HG03095 (cell line): Measurements from ENCODE around the gene AP4S1.
"Not testable (repeated sequence)": the region's sequence is repeated elsewhere in the genome, so short reads cannot be mapped to it uniquely, and the experiment has no call there.

Experiments
- ATAC-seq: cut with Tn5 transposase; IDR thresholded peaks from one replicate; pipeline ENCODE4 v1.9.1; 2021; ENCODE audit warnings: moderate library complexity; ENCODE audit not compliant: unreplicated experiment

AP4S1 gene

GRCh38 chr14:31025367-31026076 lies at the start of gene AP4S1:
TSS of gene AP4S1 (plus strand) at chr14:31025649. CDS start at chr14:31066197, 40,548 bp downstream.
- no peak for ATAC-seq

- ATAC-seq = no peak
Measured at GRCh38 chr14:30977752-30978151, 47.7 kb upstream of the AP4S1 start.

GRCh38 chr14:30980106-30980704 lies 45.2 kb upstream of the AP4S1 start:
- ATAC-seq = not testable (repeated sequence)

- ATAC-seq = no peak
Measured at GRCh38 chr14:30980980-30981379, 44.5 kb upstream of the AP4S1 start.

GRCh38 chr14:30982533-30982932 lies 42.9 kb upstream of the AP4S1 start:
- ATAC-seq = no peak

- ATAC-seq = no peak
Measured at GRCh38 chr14:30983858-30984257, 41.6 kb upstream of the AP4S1 start.

- ATAC-seq = no peak
Measured at GRCh38 chr14:30985796-30986195, 39.7 kb upstream of the AP4S1 start.

- ATAC-seq = no peak
Measured at GRCh38 chr14:30988509-30988908, 36.9 kb upstream of the AP4S1 start.

GRCh38 chr14:30990770-30991169 lies 34.7 kb upstream of the AP4S1 start:
- ATAC-seq = no peak

- ATAC-seq = no peak
Measured at GRCh38 chr14:30991408-30991807, 34.0 kb upstream of the AP4S1 start.

GRCh38 chr14:30993071-30993470 lies 32.4 kb upstream of the AP4S1 start:
- no peak for ATAC-seq

- ATAC-seq = no peak
Measured at GRCh38 chr14:30994681-30995620, 30.5 kb upstream of the AP4S1 start.

GRCh38 chr14:30995689-30996088 lies 29.8 kb upstream of the AP4S1 start:
- ATAC-seq = no peak

GRCh38 chr14:30996892-30997659 lies 28.4 kb upstream of the AP4S1 start:
- no peak for ATAC-seq

- ATAC-seq = no peak
Measured at GRCh38 chr14:30998100-30998706, 27.2 kb upstream of the AP4S1 start.

GRCh38 chr14:30999038-30999773 lies 26.2 kb upstream of the AP4S1 start:
- no peak for ATAC-seq

GRCh38 chr14:31000629-31001338 lies 24.7 kb upstream of the AP4S1 start:
- no peak for ATAC-seq

GRCh38 chr14:31001339-31001658 lies 24.1 kb upstream of the AP4S1 start:
- ATAC-seq = no peak

- no peak for ATAC-seq
Measured at GRCh38 chr14:31003284-31003683, 22.2 kb upstream of the AP4S1 start.
